GM12878 (cell line): ENCODE results near the gene RAPGEF6. TPM values are rescaled to one million over a fixed set of nuclear protein-coding genes. Genes with fewer than 3 reads are reported as not detected.

Experiments used
- ASH2L ChIP-seq: fragments of 300-600, 200-600 bp; sonication (generic); IDR thresholded peaks from 2 replicates; pipeline ENCODE4 v1.6.1; 2017; ENCODE audit warnings: low read depth, mild to moderate bottlenecking, borderline replicate concordance
- BHLHE40 ChIP-seq, 2 experiments: fragments of 450-650 bp in 1 of 2; IDR thresholded peaks; 2 replicates each; pipeline ENCODE4 v1.6.1; 2011 to 2017; ENCODE audit warnings: low read depth in 2 of 2, borderline replicate concordance in 1 of 2, improper control_type of control experiment in 1 of 2, low read length in 1 of 2, mild to moderate bottlenecking in 1 of 2
- CEBPB ChIP-seq, 2 experiments: fragments of 150-350 bp in 1 of 2; IDR thresholded peaks; 2 replicates each; pipeline ENCODE4 v1.6.1; 2012 to 2014; ENCODE audit warnings: low read depth in 2 of 2, low read length in 2 of 2, borderline replicate concordance in 1 of 2, inconsistent platforms in 1 of 2
- CREM ChIP-seq: IDR thresholded peaks from 2 replicates; pipeline ENCODE4 v1.6.1; 2014; ENCODE audit warnings: antibody characterized with exemption, low read depth
- E2F4 ChIP-seq: IDR thresholded peaks from 2 replicates; pipeline ENCODE4 v1.6.1; 2012; ENCODE audit warnings: low read depth, low read length, improper control_type of control experiment
- GABPA ChIP-seq: IDR thresholded peaks from 2 replicates; pipeline ENCODE4 v1.6.1; 2014; ENCODE audit warnings: antibody characterized with exemption, low read depth, mild to moderate bottlenecking, inconsistent platforms
- GATAD2B ChIP-seq: fragments of 450-650 bp; conservative IDR thresholded peaks from 2 replicates; pipeline ENCODE4 v1.6.1; 2017; ENCODE audit warnings: low read depth, mild to moderate bottlenecking, moderate library complexity
- HDAC2 ChIP-seq: fragments of 200-600 bp; sonication (generic); IDR thresholded peaks from 2 replicates; pipeline ENCODE4 v1.6.1; 2017
- HDAC6 ChIP-seq: fragments of 200-600 bp; sonication (generic); IDR thresholded peaks from one replicate; pipeline ENCODE4 v1.8.0; 2017; ENCODE audit warnings: antibody characterized with exemption; ENCODE audit not compliant: unreplicated experiment
- IRF3 ChIP-seq: fragments of 450-650 bp; IDR thresholded peaks from 2 replicates; pipeline ENCODE4 v1.6.1; 2014; ENCODE audit warnings: mild to moderate bottlenecking
- MAX ChIP-seq: IDR thresholded peaks from 2 replicates; pipeline ENCODE4 v1.6.1; 2012; ENCODE audit warnings: low read depth, low read length, improper control_type of control experiment
- MTA2 ChIP-seq: fragments of 450-650 bp; IDR thresholded peaks from 2 replicates; pipeline ENCODE4 v1.6.1; 2016; ENCODE audit warnings: low read depth, mild to moderate bottlenecking, moderate library complexity
- PBX3 ChIP-seq: IDR thresholded peaks from 2 replicates; pipeline ENCODE4 v1.6.1; 2011; ENCODE audit warnings: mild to moderate bottlenecking, low read depth, low read length, moderate library complexity; ENCODE audit not compliant: insufficient replicate concordance
- PML ChIP-seq: IDR thresholded peaks from 2 replicates; pipeline ENCODE4 v1.6.1; 2012; ENCODE audit warnings: low read length, inconsistent platforms
- RB1 ChIP-seq: fragments of 450-650 bp; formaldehyde crosslinking; IDR thresholded peaks from 2 replicates; pipeline ENCODE4 v1.6.1; 2017; ENCODE audit warnings: mild to moderate bottlenecking, borderline replicate concordance
- REST ChIP-seq: IDR thresholded peaks from 2 replicates; pipeline ENCODE4 v1.6.1; 2012; ENCODE audit warnings: mild to moderate bottlenecking, low read depth, low read length
- SMAD5 ChIP-seq: IDR thresholded peaks from 2 replicates; pipeline ENCODE4 v1.6.1; 2016; ENCODE audit warnings: antibody characterized with exemption, low read depth
- SPI1 ChIP-seq: IDR thresholded peaks from 2 replicates; pipeline ENCODE4 v1.6.1; 2011; ENCODE audit warnings: low read depth, mild to moderate bottlenecking, low read length, moderate library complexity, borderline replicate concordance; ENCODE audit not compliant: insufficient read depth
- ZNF217 ChIP-seq: fragments of 450-650 bp; IDR thresholded peaks from 2 replicates; pipeline ENCODE4 v1.6.1; 2017; ENCODE audit warnings: antibody characterized with exemption, mild to moderate bottlenecking
- polyA plus RNA-seq, 11 experiments: library from polyadenylated mRNA; depleted of rRNA in 4 of 11; unstranded in 6 of 11; stranded (reverse) in 5 of 11; fragments of >200 nt; fragmentation: Nextera tagmentation in 4 of 11; fragmentation: Illumina TruSeq in 1 of 11; extraction: Ambion mirVana in 4 of 11; extraction: Trizol in 1 of 11; gene quantifications; 1 replicate in 1 of 11; 2 replicates in 10 of 11; pipeline versions ENCODE4 v1.2.1 to v1.2.3, GENCODE V29; 2011 to 2016; ENCODE audit warnings: inconsistent platforms in 2 of 11, missing spikeins in 2 of 11, low read depth in 1 of 11
- total RNA-seq, 4 experiments: library from RNA; depleted of rRNA in 3 of 4; stranded (reverse); fragments of >200 nt in 3 of 4; fragmentation: Illumina TruSeq in 1 of 4; extraction: Trizol in 1 of 4; gene quantifications; 2 replicates each; pipeline versions ENCODE4 v1.2.1 to v1.2.3, GENCODE V29; 2013 to 2021
- TF ChIP-seq, protein P1 (sequence below): IDR thresholded peaks from 2 replicates; pipeline ENCODE4 v1.6.1; 2012; ENCODE audit warnings: low read depth, low read length, improper control_type of control experiment
- TF ChIP-seq, protein P2 (sequence below): fragments of 450-650 bp; IDR thresholded peaks from 2 replicates; pipeline ENCODE4 v1.6.1; 2016; ENCODE audit warnings: mild to moderate bottlenecking

The RAPGEF6 gene
- total and polyA plus RNA-seq, 10 of the 15 experiments (the other 5 are each of a cell fraction or from before 2014, with no cell fraction given) = 2.9 to 24.0 (median 14.2) TPM

DNA sequence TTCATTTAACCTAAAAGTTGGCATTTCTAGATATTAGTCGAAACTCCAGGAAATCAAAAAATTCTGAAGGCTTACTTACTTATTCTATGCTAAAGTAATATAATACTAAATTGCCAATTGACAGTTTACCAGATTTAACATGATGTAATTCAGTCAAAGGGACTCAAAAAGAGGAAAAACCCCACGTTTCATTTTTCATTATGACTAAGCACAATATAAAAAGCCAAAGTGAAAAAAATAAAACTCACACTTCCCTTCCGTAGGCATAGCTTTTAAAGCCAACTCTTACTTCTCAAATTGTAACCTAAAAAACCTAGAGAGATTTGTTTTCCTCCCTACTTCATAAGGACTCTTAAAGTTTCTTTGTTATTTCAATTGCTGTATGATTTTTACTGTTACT lies 146.6 kb downstream of the RAPGEF6 start (continued):
- TF ChIP-seq ZNF217 (peak; percentile 76; the same call in 1 of the 2 replicates), SPI1 (peak; percentile 82), CEBPB (IDR thresholded peaks at IDR 0.05; ENCODE audit: borderline replicate concordance in 1 of 2, low read depth in 2 of 2, low read length in 2 of 2) (0 out of 4 replicates have a peak, but pooled peaks of 1 of the 2 experiments have one; percentile 45), REST (no peak), BHLHE40 (IDR thresholded peaks at IDR 0.05; ENCODE audit: borderline replicate concordance in 1 of 2, low read depth in 2 of 2, low read length in 1 of 2) (peak; percentile 24 to 51; a peak in 2 of 4 replicates), IRF3 (no peak), RB1 (no peak), MTA2 (peak; percentile 89), ASH2L (no peak), SMAD5 (no peak), HDAC6 (no peak), E2F4 (no peak), PBX3 (no peak), MAX (no peak), HDAC2 (no peak), GABPA (peak; percentile 54; the same call in 1 of the 2 replicates), CREM (peak; percentile 74), GATAD2B (no peak), PML (peak; percentile 59; the same call in 1 of the 2 replicates)
- TF ChIP-seq, protein P1, sequence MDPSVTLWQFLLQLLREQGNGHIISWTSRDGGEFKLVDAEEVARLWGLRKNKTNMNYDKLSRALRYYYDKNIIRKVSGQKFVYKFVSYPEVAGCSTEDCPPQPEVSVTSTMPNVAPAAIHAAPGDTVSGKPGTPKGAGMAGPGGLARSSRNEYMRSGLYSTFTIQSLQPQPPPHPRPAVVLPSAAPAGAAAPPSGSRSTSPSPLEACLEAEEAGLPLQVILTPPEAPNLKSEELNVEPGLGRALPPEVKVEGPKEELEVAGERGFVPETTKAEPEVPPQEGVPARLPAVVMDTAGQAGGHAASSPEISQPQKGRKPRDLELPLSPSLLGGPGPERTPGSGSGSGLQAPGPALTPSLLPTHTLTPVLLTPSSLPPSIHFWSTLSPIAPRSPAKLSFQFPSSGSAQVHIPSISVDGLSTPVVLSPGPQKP = no peak
- TF ChIP-seq, protein P2, sequence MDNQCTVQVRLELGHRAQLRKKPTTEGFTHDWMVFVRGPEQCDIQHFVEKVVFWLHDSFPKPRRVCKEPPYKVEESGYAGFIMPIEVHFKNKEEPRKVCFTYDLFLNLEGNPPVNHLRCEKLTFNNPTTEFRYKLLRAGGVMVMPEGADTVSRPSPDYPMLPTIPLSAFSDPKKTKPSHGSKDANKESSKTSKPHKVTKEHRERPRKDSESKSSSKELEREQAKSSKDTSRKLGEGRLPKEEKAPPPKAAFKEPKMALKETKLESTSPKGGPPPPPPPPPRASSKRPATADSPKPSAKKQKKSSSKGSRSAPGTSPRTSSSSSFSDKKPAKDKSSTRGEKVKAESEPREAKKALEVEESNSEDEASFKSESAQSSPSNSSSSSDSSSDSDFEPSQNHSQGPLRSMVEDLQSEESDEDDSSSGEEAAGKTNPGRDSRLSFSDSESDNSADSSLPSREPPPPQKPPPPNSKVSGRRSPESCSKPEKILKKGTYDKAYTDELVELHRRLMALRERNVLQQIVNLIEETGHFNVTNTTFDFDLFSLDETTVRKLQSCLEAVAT = no peak
